GM18526 (cell line): ENCODE data around the gene ZNF761.

Experiments used
- POLR2A ChIP-seq: IDR thresholded peaks from 3 replicates; pipeline ENCODE4 v1.6.1; 2011; ENCODE audit not compliant: insufficient read length; ENCODE audit errors: extremely low read depth

ZNF761 gene

GRCh38 chr19:53463263-53463662 lies 31.5 kb downstream of the ZNF761 start:
- no peak for TF ChIP-seq POLR2A

- TF ChIP-seq POLR2A: no peak
Measured at GRCh38 chr19:53466726-53467484, 35.1 kb downstream of the ZNF761 start.

- TF ChIP-seq POLR2A: peak; percentile 75
Measured at GRCh38 chr19:53467485-53468262, 35.9 kb downstream of the ZNF761 start, which contains the start of gene ZNF813. TSS of gene ZNF813 (plus strand) at chr19:53467733. CDS start at chr19:53483823, 16,090 bp downstream.

- no peak for TF ChIP-seq POLR2A
Measured at GRCh38 chr19:53471916-53472315, 40.1 kb downstream of the ZNF761 start.

GRCh38 chr19:53485046-53486004 lies 53.5 kb downstream of the ZNF761 start:
- TF ChIP-seq POLR2A: no peak

GRCh38 chr19:53492153-53492552 lies 60.4 kb downstream of the ZNF761 start:
- TF ChIP-seq POLR2A: no peak

- no peak for TF ChIP-seq POLR2A
Measured at GRCh38 chr19:53504885-53505284, 73.1 kb downstream of the ZNF761 start.

- TF ChIP-seq POLR2A: no peak
Measured at GRCh38 chr19:53506728-53507127, 74.9 kb downstream of the ZNF761 start.
